Astrocyte of the cerebellum (primary cell): ENCODE measurements around the gene CARD8.

Source experiments
- DNase-seq: peaks from one replicate; pipeline ENCODE4 v3.0.0-alpha.2; 2011; ENCODE audit warnings: low read depth
- H3K4me3 ChIP-seq: 2 replicates; pipeline ENCODE4 v1.5.1; 2011; ENCODE audit warnings: mild to moderate bottlenecking, low read depth, low read length, moderate library complexity
- CTCF ChIP-seq: IDR thresholded peaks from 2 replicates; pipeline ENCODE4 v1.5.1; 2012; ENCODE audit warnings: low read length, low read depth, moderate library complexity, mild to moderate bottlenecking; ENCODE audit errors: missing control alignments
- in situ Hi-C: cut with HindIII; loops from 2 replicates; pipeline ENCODE4 v1.10.0; 2017; ENCODE audit warnings: low sequenced_read_pairs

The CARD8 gene

DNA sequence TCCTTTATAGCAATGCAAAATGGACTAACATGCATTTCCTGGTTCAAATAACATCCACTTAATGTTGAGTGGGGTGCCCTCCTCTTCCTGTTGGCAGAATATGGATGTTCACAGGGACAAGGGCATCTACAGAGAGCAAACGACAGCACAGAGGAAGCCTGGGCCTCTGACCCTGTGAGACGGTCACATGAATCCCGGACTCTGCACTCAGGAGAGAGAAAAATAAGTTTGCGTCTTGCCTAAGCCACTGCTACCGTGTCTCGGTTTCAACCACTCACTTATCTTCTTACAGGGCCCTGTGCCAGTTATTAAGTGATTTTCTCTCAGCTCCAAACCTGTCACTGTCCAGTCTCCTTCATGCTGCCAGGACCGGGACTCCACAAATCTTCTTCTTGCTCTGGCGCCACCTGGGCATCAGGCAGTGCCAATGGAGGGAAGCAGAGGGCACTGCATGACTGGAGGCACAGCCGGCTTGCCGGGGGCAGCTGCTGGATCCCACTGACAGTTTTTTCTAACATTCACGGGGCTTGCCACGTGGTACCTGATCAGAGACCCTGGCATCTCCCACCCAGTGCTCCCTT, 97.4 kb downstream of the CARD8 start:
- no peak overlapping the region for H3K4me3 ChIP-seq
- TF ChIP-seq CTCF = no peak
- DNase-seq = no peak
- in situ Hi-C loops = no loop called here
